Endothelial cell of umbilical vein (primary cell): Measurements from ENCODE around the gene KLRF2.

Source experiments
- CTCF ChIP-seq, 2 donors: IDR thresholded peaks; 1 replicate in 1 of 2; 2 replicates in 1 of 2; pipeline ENCODE4 v1.5.1; 2011; ENCODE audit warnings: low read length in 2 of 2, mild to moderate bottlenecking in 2 of 2, moderate library complexity in 2 of 2, control low read depth in 1 of 2, inconsistent platforms in 1 of 2, low read depth in 1 of 2; ENCODE audit not compliant: insufficient read depth in 1 of 2; ENCODE audit errors: extremely low read depth in 1 of 2
- EZH2 ChIP-seq: IDR thresholded peaks from 2 replicates; pipeline ENCODE4 v1.6.1; 2012; ENCODE audit warnings: borderline replicate concordance, low read depth, mild to moderate bottlenecking, moderate library complexity, low read length, inconsistent platforms; ENCODE audit not compliant: severe bottlenecking
- FOS ChIP-seq: IDR thresholded peaks from 2 replicates; pipeline ENCODE4 v1.6.1; 2011; ENCODE audit warnings: mild to moderate bottlenecking, low read length, moderate library complexity, borderline replicate concordance; ENCODE audit not compliant: insufficient read depth
- GATA2 ChIP-seq: IDR thresholded peaks from 2 replicates; pipeline ENCODE4 v1.7.0; 2011; ENCODE audit warnings: low read depth, mild to moderate bottlenecking, moderate library complexity, mixed read lengths, low read length; ENCODE audit not compliant: insufficient read length, insufficient read depth
- JUN ChIP-seq: IDR thresholded peaks from 2 replicates; pipeline ENCODE4 v1.6.1; 2011; ENCODE audit warnings: borderline replicate concordance, low read depth; ENCODE audit not compliant: insufficient read length, insufficient read depth
- MAX ChIP-seq: IDR thresholded peaks from 2 replicates; pipeline ENCODE4 v1.6.1; 2011; ENCODE audit not compliant: insufficient read depth, insufficient read length
- MYC ChIP-seq: IDR thresholded peaks from one replicate; pipeline ENCODE4 v1.6.1; 2011; ENCODE audit warnings: mild to moderate bottlenecking, low read depth, low read length
- POLR2A ChIP-seq: IDR thresholded peaks from 2 replicates; pipeline ENCODE4 v1.6.1; 2012; ENCODE audit warnings: low read depth, mild to moderate bottlenecking, control low read depth, low read length
- POLR2AphosphoS5 ChIP-seq: IDR thresholded peaks from 2 replicates; pipeline ENCODE4 v1.6.1; 2012; ENCODE audit warnings: low read depth, mild to moderate bottlenecking, control low read depth, low read length, moderate library complexity; ENCODE audit not compliant: insufficient read depth

DNA sequence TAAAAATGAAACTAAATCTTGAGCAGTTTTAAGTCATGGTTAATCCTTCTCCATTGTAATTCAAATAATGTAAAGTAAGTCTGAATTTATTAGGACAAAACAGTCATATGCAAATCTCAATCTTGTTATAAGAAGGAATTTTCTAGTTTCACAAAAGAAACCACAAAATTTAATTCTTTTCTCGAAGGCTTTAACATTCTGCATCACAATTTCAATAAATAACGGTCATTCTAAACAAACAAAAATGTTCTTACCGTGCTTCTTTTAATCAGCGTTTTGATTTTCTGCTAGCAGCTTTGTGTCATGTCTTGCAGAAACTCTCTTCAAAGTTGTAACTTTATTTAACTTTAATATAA, 12.4 kb upstream of the KLRF2 start:
- TF ChIP-seq CTCF (IDR thresholded peaks at IDR 0.05; ENCODE audit: extremely low read depth in 1 of 2, insufficient read depth in 1 of 2, low read depth in 1 of 2, low read length in 2 of 2) (no peak), MAX (no peak), EZH2 (no peak), POLR2A (no peak), GATA2 (no peak), POLR2AphosphoS5 (no peak), MYC (no peak), FOS (no peak), JUN (no peak)
